ENCODE data around the gene MBOAT7.
"Not testable (repeated sequence)": the region's sequence is repeated elsewhere in the genome, so short reads cannot be mapped to it uniquely, and the experiment has no call there.

The MBOAT7 gene

DNA sequence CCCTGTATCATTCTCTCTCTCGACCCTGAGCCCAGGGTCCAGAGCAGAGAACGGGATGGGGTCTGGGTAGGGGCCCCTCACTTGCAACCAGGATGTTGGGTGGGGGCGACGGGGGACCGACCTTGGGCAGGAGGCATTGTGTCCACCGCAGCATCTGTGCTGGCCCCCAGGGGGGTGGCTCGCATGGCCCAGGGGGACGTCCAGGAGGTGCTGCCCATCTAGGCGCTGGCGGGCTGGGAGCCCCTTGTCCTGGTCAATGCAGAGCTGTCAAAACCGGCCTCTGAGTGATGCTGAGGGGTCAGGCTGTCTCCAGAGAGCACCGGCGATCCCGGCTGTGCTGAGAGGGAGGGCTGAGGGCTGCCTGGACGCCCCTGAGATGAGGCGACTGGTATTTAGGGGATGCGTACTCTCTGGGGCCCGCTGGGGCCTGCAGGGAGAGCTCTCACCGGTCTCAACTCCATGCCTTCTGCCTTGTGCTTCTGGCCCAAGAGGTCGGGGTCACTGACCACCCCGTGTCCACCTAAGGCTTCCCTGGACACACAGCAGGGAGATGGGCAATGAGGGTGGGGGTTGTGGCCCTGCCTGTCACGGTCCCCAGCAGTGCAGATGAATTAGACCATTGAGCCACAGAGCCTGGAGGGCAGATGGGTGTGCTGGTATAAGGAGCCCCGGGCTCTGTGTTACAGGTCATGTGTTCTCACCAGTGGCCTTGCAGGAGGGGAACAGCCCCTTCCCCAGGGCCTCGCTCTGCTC is 19.9 kb upstream of the MBOAT7 start:
- DNase-seq, result no peak

GRCh38 chr19:54208784-54209057 is 19.3 kb upstream of the MBOAT7 start:
- DNase-seq, result no peak

- no peak for DNase-seq
Measured at GRCh38 chr19:54207983-54208783, 18.8 kb upstream of the MBOAT7 start.

DNA sequence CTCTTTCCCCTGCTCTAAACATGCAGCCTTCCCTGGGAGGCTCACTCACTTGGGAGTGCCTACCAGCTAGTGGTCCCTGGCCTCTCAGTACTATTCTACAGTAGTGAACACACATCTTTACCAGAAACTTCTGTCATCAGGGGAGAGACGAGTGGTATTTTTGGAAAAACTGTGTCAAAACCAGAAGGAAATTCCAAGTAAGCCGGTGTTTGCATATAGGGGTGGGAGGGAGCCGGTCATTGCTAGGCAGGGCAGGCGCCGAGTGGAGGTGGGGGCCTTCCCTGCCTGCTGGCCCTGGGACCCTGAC is 18.2 kb upstream of the MBOAT7 start:
- no peak for DNase-seq

DNA sequence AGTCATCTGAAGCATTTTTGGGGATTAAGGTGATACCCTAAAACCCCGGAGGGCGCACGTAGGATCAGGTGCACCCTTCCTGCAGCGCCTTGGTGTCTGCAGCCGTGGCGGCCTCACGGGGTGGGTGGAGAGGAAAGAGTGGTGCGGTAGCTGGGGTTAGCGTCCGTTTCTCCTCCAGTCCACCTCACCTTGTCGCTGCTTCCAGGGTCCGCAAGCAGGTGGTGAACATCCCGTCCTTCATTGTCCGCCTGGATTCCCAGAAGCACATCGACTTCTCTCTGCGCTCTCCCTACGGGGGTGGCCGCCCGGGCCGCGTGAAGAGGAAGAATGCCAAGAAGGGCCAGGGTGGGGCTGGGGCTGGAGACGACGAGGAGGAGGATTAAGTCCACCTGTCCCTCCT is 17.8 kb upstream of the MBOAT7 start:
- not testable (repeated sequence) for DNase-seq

DNA sequence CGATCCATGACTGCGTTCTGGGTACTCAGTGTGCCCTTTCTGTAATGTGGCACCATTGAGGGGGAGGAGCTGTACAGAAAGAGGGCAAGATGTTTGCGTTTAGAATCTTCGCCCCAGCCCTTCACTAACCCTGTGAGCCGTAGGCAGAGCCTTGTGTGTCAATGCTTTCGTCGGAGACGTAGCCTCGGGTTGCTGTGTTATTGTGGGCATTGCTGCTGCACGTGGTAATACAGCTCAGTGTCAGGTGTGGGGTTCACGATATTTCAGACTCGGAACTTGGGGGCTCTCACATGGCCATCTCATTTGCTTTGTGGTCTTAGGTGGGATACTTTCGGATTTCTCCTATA is 17.4 kb upstream of the MBOAT7 start:
- DNase-seq, result no peak

GRCh38 chr19:54206030-54206830 is 16.9 kb upstream of the MBOAT7 start:
- DNase-seq, result no peak

GRCh38 chr19:54204767-54205468 is 15.5 kb upstream of the MBOAT7 start:
- DNase-seq, result no peak

- DNase-seq, result no peak
Measured at GRCh38 chr19:54203151-54203611, 13.8 kb upstream of the MBOAT7 start.

DNA sequence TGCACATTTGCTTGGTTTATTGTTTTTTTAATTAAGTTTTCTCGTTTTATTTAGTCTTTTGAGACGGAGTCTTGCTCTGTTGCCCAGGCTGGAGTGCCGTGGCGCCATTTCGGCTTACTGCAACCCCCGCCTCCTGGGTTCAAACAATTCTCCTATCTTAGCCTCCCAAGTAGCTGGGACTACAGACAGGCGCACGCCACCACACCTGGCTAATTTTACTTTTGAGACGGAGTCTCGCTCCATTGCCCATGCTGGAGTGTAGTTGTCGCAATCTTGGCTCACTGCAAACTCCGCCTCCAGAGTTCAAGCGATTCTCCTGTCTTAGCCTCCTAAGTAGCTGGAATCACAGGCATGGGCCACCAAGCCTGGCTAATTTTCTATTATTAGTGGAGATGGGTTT is 12.6 kb upstream of the MBOAT7 start:
- DNase-seq, result no peak

- DNase-seq, result no peak
Measured at GRCh38 chr19:54201172-54201701, 11.9 kb upstream of the MBOAT7 start.

DNA sequence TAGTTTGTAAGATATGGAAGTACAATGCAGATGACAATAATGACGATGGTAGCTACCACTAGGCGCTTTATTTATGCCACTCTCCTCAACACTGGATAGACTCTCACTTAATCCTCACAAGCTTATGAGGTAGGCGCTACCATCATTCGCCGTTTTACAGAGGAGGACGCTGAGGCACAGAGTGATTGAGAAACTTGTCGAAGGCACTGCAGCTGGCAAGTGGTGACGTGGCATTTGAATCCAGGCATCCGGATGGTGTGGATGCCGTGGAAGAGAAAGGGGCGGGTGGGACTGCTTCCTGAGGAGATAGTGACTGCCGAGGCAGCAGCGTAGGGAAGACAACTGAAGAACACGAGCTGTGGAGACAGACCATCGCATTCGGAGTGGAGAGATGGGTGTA is 10.0 kb upstream of the MBOAT7 start:
- DNase-seq, result no peak

DNA sequence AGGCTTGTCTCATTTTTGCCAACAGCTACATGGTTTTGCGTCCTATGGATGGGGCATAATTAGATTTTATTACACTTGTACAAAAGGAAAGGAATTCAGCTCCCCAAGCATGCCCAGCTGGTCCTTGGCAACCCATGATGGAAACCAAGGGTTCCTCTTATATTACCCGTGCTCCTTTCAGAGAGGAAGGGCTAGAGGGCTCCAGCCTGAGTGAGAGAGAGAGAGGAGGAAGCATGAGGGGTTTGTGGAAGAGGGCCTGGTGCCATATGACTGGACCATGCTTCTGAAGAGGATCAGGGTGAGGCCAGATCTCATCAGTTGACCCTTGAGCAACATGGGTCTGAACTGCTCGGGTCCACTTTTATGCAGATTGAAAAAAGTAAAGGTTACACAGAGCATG is 7.7 kb upstream of the MBOAT7 start:
- DNase-seq, result no peak

GRCh38 chr19:54196536-54196935 is 7.2 kb upstream of the MBOAT7 start:
- no peak for DNase-seq

DNA sequence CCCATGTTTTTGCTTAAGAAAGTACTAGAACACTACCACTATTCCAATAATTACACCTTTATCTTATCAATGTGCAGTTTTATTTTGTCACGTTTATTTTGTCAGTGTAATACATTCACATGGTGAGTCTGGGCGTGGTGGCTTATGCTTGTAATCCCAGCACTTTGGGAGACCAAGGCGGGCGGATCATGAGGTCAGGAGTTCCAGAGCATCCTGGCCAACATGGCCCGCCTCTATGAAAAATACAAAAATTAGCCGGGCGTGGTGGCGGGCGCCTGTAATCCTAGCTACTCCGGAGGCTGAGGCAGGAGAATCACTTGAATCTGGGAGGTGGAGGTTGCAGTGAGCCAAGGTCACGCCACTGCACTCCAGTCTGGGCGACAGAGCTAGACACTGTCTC is 5.1 kb upstream of the MBOAT7 start:
- not testable (repeated sequence) for DNase-seq

GRCh38 chr19:54193011-54193410 is 3.6 kb upstream of the MBOAT7 start:
- DNase-seq, result no peak

DNA sequence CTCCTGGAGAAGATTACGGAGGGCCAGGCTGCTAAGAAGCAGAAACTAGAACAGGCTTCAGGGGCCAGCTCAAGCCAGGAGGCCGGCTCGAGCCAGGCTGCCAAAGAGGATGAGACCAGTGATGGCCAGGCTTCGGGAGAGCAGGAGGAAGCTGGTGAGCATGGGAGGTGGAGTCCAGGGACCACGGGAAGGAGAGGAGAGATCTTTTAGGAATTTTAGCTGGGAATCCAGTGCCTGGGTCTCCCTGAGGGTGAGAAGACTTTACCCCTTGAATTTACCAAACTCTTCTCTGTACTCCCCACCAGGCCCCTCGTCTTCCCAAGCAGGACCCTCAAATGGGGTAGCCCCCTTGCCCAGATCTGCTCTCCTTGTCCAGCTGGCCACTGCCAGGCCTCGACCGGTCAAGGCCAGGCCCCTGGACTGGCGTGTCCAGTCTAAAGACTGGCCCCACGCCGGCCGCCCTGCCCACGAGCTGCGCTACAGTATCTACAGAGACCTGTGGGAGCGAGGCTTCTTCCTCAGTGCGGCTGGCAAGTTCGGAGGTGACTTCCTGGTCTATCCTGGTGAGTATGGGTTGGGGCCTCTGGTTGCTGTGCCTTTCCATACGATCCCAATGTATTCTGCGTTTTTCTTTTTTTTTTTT is 2.6 kb upstream of the MBOAT7 start:
- DNase-seq, result no peak

DNA sequence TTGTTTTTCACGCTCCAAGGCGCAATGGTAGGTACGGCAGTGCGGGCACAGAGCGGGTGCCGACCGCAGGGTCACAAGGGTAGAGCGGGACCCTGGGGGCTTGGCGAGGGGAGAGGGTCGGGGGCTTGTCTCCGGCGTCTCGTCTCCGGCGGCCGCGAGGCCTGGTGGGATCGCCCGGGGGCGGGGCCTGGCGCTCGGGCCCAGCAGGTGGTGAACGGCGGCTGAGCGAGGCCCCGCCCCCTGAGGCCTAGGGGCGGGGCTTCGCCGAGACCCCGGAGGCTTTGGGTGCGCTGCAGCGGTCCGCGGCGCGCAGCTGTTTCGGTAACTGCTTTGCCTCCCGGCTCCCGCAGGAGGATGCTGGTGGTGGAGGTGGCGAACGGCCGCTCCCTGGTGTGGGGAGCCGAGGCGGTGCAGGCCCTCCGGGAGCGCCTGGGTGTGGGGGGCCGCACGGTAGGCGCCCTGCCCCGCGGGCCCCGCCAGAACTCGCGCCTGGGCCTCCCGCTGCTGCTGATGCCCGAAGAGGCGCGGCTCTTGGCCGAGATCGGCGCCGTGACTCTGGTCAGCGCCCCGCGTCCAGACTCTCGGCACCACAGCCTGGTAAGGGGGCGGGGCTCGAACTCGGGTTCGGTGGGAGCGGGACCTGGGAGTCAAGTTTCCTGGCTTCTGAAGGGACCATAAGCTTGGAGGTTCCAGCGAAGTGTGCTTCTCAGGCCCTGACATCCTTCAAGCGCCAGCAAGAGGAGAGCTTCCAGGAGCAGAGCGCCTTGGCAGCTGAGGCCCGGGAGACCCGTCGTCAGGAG is 1.8 kb upstream of the MBOAT7 start, which contains the start of gene TSEN34:
TSS of gene TSEN34 (plus strand) at position 298 of the 800 bp plus-strand sequence. CDS start at position 355, 57 bp downstream.
- DNase-seq, result peak; percentile 81

- DNase-seq, result peak; percentile 98
Measured at GRCh38 chr19:54190503-54191010, 1.2 kb upstream of the MBOAT7 start.

- peak; percentile 100 for DNase-seq
Measured at GRCh38 chr19:54189735-54190502, 539 bp upstream of the MBOAT7 start.

All from NCI-H2171 (cell line).